NK-92 (cell line): ENCODE data around the gene JPH2.
"Not testable (repeated sequence)": the region's sequence is repeated elsewhere in the genome, so short reads cannot be mapped to it uniquely, and the experiment has no call there.

ENCODE experiments used
- DNase-seq: peaks from one replicate; lab custom pipeline; 2025; ENCODE audit not compliant: unreplicated experiment; lab: John Stamatoyannopoulos, UW

The JPH2 gene

DNA sequence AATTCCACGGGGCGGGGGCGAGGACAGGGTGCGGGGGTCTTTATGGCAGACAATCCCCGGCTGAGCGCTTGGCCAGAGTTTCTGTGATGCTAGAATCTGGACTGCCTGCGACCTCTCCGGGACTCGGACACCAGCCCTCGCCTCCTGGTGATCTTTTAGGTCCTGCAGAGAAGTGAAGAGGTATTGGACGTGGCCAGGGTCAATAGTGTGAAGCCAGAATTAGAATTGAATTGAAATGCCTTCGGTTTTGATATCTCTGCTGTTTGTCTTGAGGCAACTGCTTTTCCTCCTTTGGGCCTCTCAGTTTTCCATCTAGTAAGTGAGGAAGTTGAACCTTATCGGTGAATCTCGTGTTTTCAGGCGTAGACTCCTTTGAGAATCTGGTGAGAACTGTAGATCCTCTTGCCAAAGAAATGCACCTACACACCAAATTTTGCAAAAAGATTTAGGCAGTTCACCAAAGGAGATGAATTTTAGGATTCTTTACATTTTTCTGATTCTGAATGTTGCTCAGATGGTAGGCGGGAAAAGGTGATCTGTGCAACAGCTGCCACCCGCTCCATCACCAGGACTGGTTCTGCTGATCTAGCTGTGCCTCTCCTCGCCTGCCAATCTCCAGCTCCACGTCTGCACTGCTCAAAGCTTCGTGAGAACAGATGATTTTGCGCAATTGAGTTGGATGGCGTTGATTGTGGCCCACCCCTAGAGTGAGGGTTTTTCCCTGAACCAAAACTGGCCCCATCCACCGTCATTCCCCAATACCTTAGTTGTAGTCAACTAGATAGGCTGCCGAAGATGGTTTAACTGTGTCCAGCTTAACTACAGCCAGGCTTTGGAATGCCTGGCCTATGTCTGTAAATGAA lies 24.4 kb upstream of the JPH2 start:
- no peak for DNase-seq

- peak; percentile 93 for DNase-seq
Observed at GRCh38 chr20:44210406-44211176, 23.6 kb upstream of the JPH2 start, which contains the start of gene OSER1. Gene OSER1, minus strand, starts transcription at chr20:44210771. Its CDS starts 3,814 bp downstream, at chr20:44206957.

GRCh38 chr20:44209686-44210405 lies 22.9 kb upstream of the JPH2 start:
- DNase-seq: no peak

DNA sequence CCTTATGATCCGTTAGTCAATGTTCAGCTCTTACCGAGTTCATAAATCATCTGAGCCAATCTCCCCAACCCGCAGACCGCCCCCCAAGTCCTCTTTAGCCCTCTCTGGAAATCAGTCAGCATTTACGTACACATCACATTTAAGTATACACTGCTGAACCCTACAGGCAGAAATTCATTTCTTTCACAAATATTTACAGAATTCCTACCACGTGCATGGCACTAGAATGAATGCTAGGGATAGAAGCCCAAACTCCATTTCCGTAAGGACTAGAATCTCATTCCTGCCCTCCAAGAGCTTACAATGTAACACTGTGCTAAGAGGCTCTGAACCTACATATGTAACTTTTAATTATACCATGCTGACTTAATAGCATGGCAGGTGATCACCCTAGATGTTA lies 21.8 kb upstream of the JPH2 start:
- no peak for DNase-seq

DNA sequence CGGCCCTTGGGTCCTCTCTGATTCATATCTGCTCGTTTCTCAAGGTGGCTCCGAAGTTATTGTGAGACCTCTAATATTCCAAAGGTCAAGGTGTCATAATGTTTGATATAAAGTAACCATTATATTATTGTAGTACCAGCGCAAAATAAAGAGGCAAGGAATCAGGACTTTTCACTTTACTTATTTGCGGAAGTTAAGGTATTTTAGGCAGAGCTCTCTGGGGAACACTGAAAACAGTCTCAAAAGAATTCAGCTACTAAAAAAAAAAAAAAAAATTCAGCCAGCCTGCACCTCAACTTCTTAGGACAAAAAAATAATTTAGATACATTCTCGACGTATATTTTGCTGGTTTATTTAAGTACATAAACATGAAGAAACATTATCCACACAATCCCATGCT lies 21.2 kb upstream of the JPH2 start:
- no peak for DNase-seq

DNA sequence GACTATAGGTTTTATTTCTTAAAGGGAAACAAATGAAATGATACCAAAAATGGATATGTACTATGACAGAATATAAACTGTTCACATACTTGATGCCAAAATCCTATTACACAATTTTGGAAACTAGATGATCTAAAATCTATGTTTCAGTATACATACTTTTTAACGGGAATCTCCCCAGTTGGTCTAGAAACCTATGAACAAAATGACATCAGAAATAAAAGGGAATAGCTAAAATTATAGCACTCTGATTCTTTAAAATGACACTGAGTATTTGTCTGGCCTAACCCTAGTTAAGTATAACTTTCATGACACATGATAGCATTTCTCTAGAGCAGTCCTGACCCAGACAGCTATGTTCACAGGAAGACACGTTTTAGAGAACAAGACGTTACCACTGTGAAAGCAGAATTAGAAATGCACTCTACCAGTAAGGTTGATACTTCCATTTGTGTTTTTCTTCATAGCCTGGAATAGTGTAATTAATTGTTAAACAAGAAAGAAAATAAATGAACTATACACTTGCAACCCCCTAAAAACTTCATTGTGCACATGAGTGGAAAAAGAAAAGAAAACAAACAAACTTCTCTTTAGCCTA lies 20.2 kb upstream of the JPH2 start:
- DNase-seq: no peak

DNA sequence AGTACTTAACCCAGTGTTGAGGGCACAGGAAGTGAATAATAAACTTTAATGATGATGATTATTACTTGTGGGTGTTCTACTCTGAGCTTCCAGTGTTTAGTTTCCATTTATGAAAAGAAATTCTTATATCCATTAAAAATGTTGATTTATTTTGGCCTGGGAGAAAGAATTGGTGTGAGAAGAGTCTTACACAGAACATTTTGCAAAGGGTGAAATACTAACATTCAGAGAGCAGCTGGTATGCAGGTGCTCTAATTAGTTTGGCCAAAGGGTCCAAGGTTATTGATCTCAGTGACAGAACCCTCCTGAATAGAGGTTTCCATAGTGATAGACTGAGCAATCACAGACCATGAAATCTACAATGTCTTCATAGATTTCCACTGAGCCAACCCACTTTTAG lies 19.1 kb upstream of the JPH2 start:
- no peak for DNase-seq

DNA sequence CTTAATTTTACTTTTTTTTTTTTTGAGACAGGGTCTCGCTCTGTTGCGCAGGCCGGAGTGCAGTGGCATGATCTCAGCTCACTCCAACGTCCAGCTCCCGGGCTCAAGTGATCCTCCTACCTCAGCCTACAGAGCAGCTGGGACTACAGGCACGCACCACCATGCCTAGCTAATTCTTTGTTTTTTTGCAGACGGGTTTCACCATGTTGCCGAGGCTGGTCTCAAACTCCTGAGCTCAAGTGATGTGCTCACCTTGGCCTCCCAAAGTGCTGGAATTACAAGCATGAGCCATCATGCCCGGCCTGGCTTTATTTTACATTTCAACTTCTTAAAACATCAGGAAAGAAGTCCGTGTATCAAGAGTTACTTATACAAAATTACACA lies 17.8 kb upstream of the JPH2 start:
- DNase-seq: no peak

- DNase-seq: no peak
Observed at GRCh38 chr20:44204156-44204831, 17.3 kb upstream of the JPH2 start.

DNA sequence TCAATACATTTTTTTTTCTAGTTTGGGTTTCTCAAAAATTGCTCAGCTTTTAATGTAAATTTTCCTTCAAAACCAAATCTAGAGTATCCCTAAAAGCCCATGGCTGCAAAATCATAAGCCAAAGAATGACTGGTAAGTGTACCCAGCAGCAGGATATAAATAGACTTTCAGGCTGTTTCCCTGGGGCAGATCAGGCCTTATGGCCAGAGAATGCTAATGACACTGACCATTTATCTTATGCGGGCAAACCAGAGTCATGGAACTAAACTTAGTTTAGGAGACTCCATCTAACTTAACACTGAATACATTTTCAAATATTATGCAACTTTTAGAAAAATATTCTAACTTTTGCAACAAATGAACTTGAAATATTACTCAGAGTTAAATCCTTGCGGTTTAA lies 16.2 kb upstream of the JPH2 start:
- no peak for DNase-seq

- DNase-seq: no peak
Observed at GRCh38 chr20:44200983-44201382, 14.0 kb upstream of the JPH2 start.

GRCh38 chr20:44200371-44200770 lies 13.4 kb upstream of the JPH2 start:
- DNase-seq: no peak

DNA sequence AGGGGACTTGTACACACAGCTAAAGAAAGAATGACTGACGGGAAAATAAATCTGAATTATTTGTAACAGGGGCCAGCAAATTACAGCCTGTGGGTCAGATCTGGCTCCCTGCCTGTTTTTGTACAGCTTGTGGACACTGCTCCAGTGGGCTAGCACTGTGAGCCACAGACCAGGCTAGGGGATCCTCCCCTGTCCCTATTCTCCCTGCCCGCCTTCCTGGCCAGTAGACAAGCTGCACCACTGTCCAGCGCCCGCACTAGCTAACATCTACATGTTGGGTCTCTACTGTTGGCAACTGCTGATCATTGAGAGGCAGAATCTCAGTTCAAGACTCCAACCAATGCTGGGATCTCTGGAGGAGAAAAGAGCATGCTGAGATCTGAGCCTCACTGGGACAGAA lies 12.9 kb upstream of the JPH2 start:
- DNase-seq: no peak

DNA sequence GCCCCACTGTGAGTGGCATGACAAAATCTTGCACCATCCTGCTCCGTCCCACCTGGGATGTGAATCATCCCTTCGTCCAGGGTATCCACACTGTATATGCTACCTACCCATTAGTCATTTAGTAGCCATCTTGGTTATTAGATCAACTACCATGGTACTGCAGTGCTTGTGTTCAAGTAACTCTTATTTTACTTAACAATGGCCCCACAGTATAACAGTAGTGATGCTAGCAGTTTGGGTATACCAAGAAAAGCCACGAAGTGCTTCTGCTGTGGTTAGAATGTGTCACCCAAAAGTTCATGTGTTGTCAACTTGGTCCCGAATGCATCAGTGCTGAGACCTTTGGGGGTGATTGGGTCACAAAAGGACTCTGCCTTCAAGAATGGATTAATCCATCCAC lies 11.9 kb upstream of the JPH2 start:
- DNase-seq: no peak

DNA sequence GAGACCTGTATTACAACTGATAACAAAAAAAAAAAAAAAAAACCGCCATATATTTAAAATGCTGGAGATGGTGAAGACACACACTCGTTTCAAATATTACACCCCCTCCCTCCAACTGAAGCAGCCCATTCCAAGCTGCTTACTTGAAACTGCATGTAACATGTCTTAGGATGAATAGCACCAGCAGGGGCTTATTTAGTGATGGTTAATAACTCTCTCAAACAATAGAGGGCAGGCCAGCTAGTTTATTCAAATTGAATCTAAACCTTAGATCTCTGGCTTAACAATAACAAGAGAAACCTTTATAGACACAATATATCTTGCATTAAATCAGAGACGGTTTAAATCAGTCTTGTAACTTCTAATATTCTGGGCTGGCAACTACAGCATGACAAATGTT lies 9.3 kb upstream of the JPH2 start:
- no peak for DNase-seq

DNA sequence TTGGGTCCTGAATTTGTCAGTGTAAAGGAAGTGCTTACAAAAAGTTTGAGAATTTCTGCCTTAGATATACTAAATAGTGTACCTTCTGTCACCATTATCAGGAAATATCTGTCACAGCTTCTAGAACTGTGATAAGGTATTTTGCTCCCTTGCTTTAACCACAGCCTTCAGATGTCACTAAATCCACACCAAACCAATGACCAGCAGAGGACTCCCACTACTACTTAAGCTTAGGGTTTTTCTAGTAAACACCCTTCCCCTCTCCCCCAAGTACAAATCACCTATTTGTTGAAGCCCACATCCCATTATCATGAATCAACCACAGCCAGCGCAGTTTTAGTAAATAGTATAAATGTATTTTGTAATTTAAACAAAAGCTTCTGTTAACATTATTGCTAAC lies 8.6 kb upstream of the JPH2 start:
- DNase-seq: no peak

- no peak for DNase-seq
Observed at GRCh38 chr20:44193801-44194200, 6.8 kb upstream of the JPH2 start.

GRCh38 chr20:44191640-44192039 lies 4.7 kb upstream of the JPH2 start:
- not testable (repeated sequence) for DNase-seq

GRCh38 chr20:44190197-44190852 lies 3.3 kb upstream of the JPH2 start:
- DNase-seq: not testable (repeated sequence)

- no peak for DNase-seq
Observed at GRCh38 chr20:44188752-44189151, 1.8 kb upstream of the JPH2 start.
